Naive thymus-derived CD4-positive, alpha-beta T cell (primary cell): ENCODE results near the gene CALN1. TPM values are rescaled to one million over a fixed set of nuclear protein-coding genes. Genes with fewer than 3 reads are reported as not detected.
A peak's percentile ranks its signal among the peaks of the same experiment; 100 is the strongest.
"Not testable (repeated sequence)": the region's sequence is repeated elsewhere in the genome, so short reads cannot be mapped to it uniquely, and the experiment has no call there.

Source experiments
- ATAC-seq: fragments of 150-1000 bp; cut with Tn5 transposase; 2 replicates; pipeline ENCODE4 v1.10.0; 2021; ENCODE audit warnings: mild to moderate bottlenecking, moderate library complexity
- CTCF ChIA-PET: fragments of 350-600 bp; sonication (Branson Sonifier 250); formaldehyde crosslinking; loops from one replicate; lab custom pipeline; 2021; ENCODE audit warnings: antibody characterized with exemption; lab: Charles Lee
- POLR2A ChIA-PET: fragments of 350-600 bp; sonication (Branson Sonifier 250); formaldehyde crosslinking; loops from one replicate; lab custom pipeline; 2021; ENCODE audit warnings: antibody characterized with exemption, inconsistent platforms; lab: Charles Lee
- DNase-seq, 9 donors: peaks; one replicate each; pipeline versions ENCODE4 v3.0.0 to v3.0.0-alpha.2; 2020 to 2022; ENCODE audit warnings: mixed read lengths in 1 of 9
- H3K27ac ChIP-seq: one replicate; pipeline ENCODE4 v1.7.0; 2013; ENCODE audit warnings: mild to moderate bottlenecking, low read depth, low read length, moderate library complexity
- H3K27me3 ChIP-seq, 2 donors: one replicate each; pipeline ENCODE4 v1.7.0; 2013; ENCODE audit warnings: low read length in 2 of 2, mild to moderate bottlenecking in 2 of 2, moderate library complexity in 2 of 2; ENCODE audit not compliant: control insufficient read depth in 2 of 2, insufficient read depth in 2 of 2
- H3K36me3 ChIP-seq, 3 experiments: 1 replicate in 2 of 3; 2 replicates in 1 of 3; pipeline ENCODE4 v1.7.0; 2013; ENCODE audit warnings: low read length in 3 of 3, mild to moderate bottlenecking in 3 of 3, moderate library complexity in 1 of 3; ENCODE audit not compliant: insufficient read depth in 3 of 3, control insufficient read depth in 2 of 3
- H3K4me1 ChIP-seq, 2 donors: one replicate each; pipeline ENCODE4 v1.7.0; 2013; ENCODE audit warnings: low read length in 2 of 2, mild to moderate bottlenecking in 2 of 2, moderate library complexity in 1 of 2; ENCODE audit not compliant: control insufficient read depth in 2 of 2, insufficient read depth in 2 of 2
- H3K4me3 ChIP-seq: 2 replicates; pipeline ENCODE4 v1.7.0; 2013; ENCODE audit warnings: mild to moderate bottlenecking, low read length
- H3K9me3 ChIP-seq, 3 experiments: 1 replicate in 2 of 3; 2 replicates in 1 of 3; pipeline ENCODE4 v1.7.0; 2013; ENCODE audit warnings: low read length in 3 of 3; ENCODE audit not compliant: control insufficient read depth in 2 of 3
- H3K27ac Mint-ChIP-seq, 9 donors: one replicate each; pipeline ENCODE4 v1.8.0; 2020 to 2022; ENCODE audit warnings: mixed read lengths in 9 of 9, mild to moderate bottlenecking in 8 of 9, moderate library complexity in 5 of 9, inconsistent platforms in 2 of 9
- H3K27me3 Mint-ChIP-seq, 5 donors: one replicate each; pipeline ENCODE4 v1.8.0; 2021 to 2022; ENCODE audit warnings: mixed read lengths in 5 of 5, mild to moderate bottlenecking in 1 of 5
- H3K36me3 Mint-ChIP-seq, 5 donors: one replicate each; pipeline ENCODE4 v1.8.0; 2020 to 2022; ENCODE audit warnings: mixed read lengths in 5 of 5, mild to moderate bottlenecking in 3 of 5, inconsistent platforms in 1 of 5
- H3K4me1 Mint-ChIP-seq, 7 donors: one replicate each; pipeline ENCODE4 v1.8.0; 2020 to 2022; ENCODE audit warnings: mixed read lengths in 7 of 7, mild to moderate bottlenecking in 3 of 7, inconsistent platforms in 1 of 7
- H3K4me3 Mint-ChIP-seq, 10 donors: one replicate each; pipeline ENCODE4 v1.8.0; 2020 to 2022; ENCODE audit warnings: mild to moderate bottlenecking in 10 of 10, mixed read lengths in 10 of 10, moderate library complexity in 6 of 10, inconsistent platforms in 2 of 10
- H3K9me3 Mint-ChIP-seq, 11 donors: one replicate each; pipeline ENCODE4 v1.8.0; 2020 to 2022; ENCODE audit warnings: mixed read lengths in 11 of 11, mild to moderate bottlenecking in 4 of 11, inconsistent platforms in 1 of 11, moderate library complexity in 1 of 11
- intact Hi-C, 2 donors: fragments of 100-400 bp; cut with micrococcal nuclease; formaldehyde crosslinking; loops; one replicate each; pipeline ENCODE4 v1.15.1; 2023
- polyA plus RNA-seq, 2 donors: library from polyadenylated mRNA; unstranded; fragments of 300-500 nt; fragmentation: Illumina TruSeq; gene quantifications; one replicate each; pipeline ENCODE4 v1.2.3, GENCODE V29; 2021
- total RNA-seq, 6 experiments: library from RNA in 5 of 6; stranded (reverse) in 5 of 6; gene quantifications; 1 replicate in 5 of 6; 2 replicates in 1 of 6; pipeline ENCODE4 v1.2.3 and lab custom pipeline; 2021 to 2026

Gene CALN1
- total and polyA plus RNA-seq, 7 experiments from 2014 or later = 0.03 to 0.17 TPM; not detected in 5

GRCh38 chr7:71739520-71740173, 672.5 kb downstream of the CALN1 start:
- intact Hi-C loops = no loop called here
- no peaks in the 10 kb centered on the region for H3K36me3 Mint-ChIP-seq
- H3K27ac Mint-ChIP-seq = no peak overlapping the region
- no peak overlapping the region for H3K4me3 ChIP-seq
- H3K27me3 ChIP-seq = no peaks in the 10 kb centered on the region
- no peaks in the 10 kb centered on the region for H3K4me1 Mint-ChIP-seq
- no peaks in the 10 kb centered on the region for H3K27me3 Mint-ChIP-seq
- ChIA-PET POLR2A (no interaction called here), CTCF (no interaction called here)
- no peaks in the 10 kb centered on the region for H3K4me1 ChIP-seq
- no peaks in the 10 kb centered on the region for H3K36me3 ChIP-seq
- H3K27ac ChIP-seq = no peak overlapping the region
- H3K4me3 Mint-ChIP-seq = no peak overlapping the region
- ATAC-seq = no peak
- peaks cover 0 to 5% (median 0%) of the 10 kb centered on the region in 11 donors for H3K9me3 Mint-ChIP-seq
- DNase-seq = no peak
- H3K9me3 ChIP-seq = no peaks in the 10 kb centered on the region

GRCh38 chr7:71737931-71738540, 674.1 kb downstream of the CALN1 start:
- H3K36me3 ChIP-seq, H3K9me3 Mint-ChIP-seq, ATAC-seq, DNase-seq, H3K27me3 Mint-ChIP-seq, H3K27me3 ChIP-seq, H3K27ac Mint-ChIP-seq, intact Hi-C loops, H3K36me3 Mint-ChIP-seq, H3K4me3 ChIP-seq, H3K4me1 Mint-ChIP-seq, H3K4me1 ChIP-seq, H3K27ac ChIP-seq, H3K4me3 Mint-ChIP-seq, H3K9me3 ChIP-seq, POLR2A ChIA-PET, CTCF ChIA-PET: not testable (repeated sequence)

DNA sequence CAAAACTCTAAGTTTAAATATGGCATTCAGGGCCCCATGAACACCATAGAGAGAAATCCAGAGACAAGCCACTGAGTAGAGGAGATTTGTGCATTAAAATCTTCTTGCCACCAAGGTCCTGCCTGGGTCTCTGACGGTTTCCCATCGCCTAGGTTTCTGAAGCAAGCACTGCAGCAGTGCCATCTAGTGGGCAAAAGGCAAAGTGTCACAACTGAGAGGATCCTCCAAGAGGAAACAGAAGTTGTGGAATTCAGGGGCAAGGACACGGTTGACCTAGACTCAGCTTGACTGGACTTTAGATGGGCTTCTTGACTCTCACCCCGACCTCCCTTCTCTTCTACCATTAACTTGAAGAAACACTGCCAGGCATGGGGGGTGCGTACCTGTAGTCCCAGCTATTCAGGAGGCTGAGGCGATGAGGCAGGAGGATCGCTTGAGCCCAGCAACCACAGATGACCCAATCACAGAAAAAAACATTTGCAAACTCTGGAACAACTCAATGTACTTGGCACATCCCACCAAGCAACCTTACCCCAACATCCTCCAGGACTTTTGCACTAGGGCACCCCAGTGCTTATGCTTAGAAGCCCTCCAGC, 676.1 kb downstream of the CALN1 start:
- Mint-ChIP-seq H3K27me3 (peaks cover 0 to 14% (median 7%) of the 10 kb centered on the region in 5 donors), H3K4me1 (peaks cover 0 to 11% (median 5%) of the 10 kb centered on the region in 7 donors), H3K36me3 (no peaks in the 10 kb centered on the region), H3K4me3 (no peak overlapping the region), H3K27ac (no peak overlapping the region), H3K9me3 (peaks cover 0 to 2% (median 0%) of the 10 kb centered on the region in 11 donors)
- ATAC-seq = peak; percentile 38
- Histone ChIP-seq H3K4me3 (no peak overlapping the region), H3K9me3 (no peaks in the 10 kb centered on the region), H3K27me3 (no peaks in the 10 kb centered on the region), H3K27ac (no peak overlapping the region), H3K36me3 (no peaks in the 10 kb centered on the region), H3K4me1 (no peaks in the 10 kb centered on the region)
- DNase-seq = peak in 3 of 9 donors; percentile 14 to 27 (median 24)
- intact Hi-C loops = loop anchor here in 1 of 2 donors (1.0 kb wide), 1 partner anchor 907 kb away; no protein-coding TSS in a partner anchor
- ChIA-PET CTCF (no interaction called here), POLR2A (no interaction called here)

- Mint-ChIP-seq H3K27me3 (peaks cover 0 to 14% (median 7%) of the 10 kb centered on the region in 5 donors), H3K27ac (no peak overlapping the region), H3K4me1 (peaks cover 0 to 11% (median 5%) of the 10 kb centered on the region in 7 donors), H3K4me3 (peak overlapping the region in 1 of 10 donors; percentile 5), H3K36me3 (no peaks in the 10 kb centered on the region), H3K9me3 (peaks cover 0 to 4% (median 0%) of the 10 kb centered on the region in 11 donors)
- Histone ChIP-seq H3K27ac (no peak overlapping the region), H3K27me3 (no peaks in the 10 kb centered on the region), H3K4me1 (no peaks in the 10 kb centered on the region), H3K4me3 (no peak overlapping the region), H3K9me3 (no peaks in the 10 kb centered on the region), H3K36me3 (no peaks in the 10 kb centered on the region)
- intact Hi-C loops = loop anchor here in 1 of 2 donors (2.0 kb wide), 1 partner anchor 904 kb away; no protein-coding TSS in a partner anchor
- DNase-seq (peak in 7 of 9 donors; percentile 24 to 63 (median 34)), ATAC-seq (peak; percentile 36)
- ChIA-PET POLR2A (no interaction called here), CTCF (interaction anchor here (0.6 kb wide), 2 partner anchors 916 to 957 kb away, joined by 3 to 5 read pairs; no protein-coding TSS in a partner anchor)
These were observed 678.8 kb downstream of the CALN1 start for GRCh38 chr7:71733107-71733870.

DNA sequence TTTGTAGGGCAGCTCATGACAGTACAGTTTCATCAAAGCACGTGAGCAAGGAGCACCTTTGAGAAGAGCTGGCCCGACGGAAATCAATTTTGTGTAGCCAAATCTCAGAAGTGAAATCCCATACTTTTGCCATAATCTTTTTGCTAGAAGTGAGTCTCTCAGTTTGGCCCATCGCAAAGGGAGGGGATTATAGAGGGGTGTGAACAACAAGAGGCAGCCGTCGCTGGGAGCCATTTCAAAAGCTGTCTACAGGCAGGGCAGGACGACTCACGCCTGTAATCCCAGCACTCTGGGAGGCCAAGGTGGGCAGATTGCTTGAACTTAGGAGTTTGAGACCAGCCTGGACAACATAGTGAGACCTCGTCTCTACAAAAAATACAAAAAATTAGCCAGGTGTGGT, 680.4 kb downstream of the CALN1 start:
- H3K27ac ChIP-seq = no peak overlapping the region
- H3K9me3 Mint-ChIP-seq = peaks cover 0 to 9% (median 0%) of the 10 kb centered on the region in 11 donors
- H3K9me3 ChIP-seq = no peaks in the 10 kb centered on the region
- intact Hi-C loops = loop anchor here in 1 of 2 donors (2.0 kb wide), 1 partner anchor 903 kb away; no protein-coding TSS in a partner anchor
- H3K4me1 Mint-ChIP-seq = peaks cover 0 to 11% (median 5%) of the 10 kb centered on the region in 7 donors
- no peaks in the 10 kb centered on the region for H3K27me3 ChIP-seq
- H3K4me3 ChIP-seq = no peak overlapping the region
- POLR2A ChIA-PET = no interaction called here
- no peaks in the 10 kb centered on the region for H3K36me3 Mint-ChIP-seq
- no peak overlapping the region for H3K4me3 Mint-ChIP-seq
- no peak overlapping the region for H3K27ac Mint-ChIP-seq
- H3K4me1 ChIP-seq = no peaks in the 10 kb centered on the region
- no peak for ATAC-seq
- CTCF ChIA-PET = no interaction called here
- H3K36me3 ChIP-seq = no peaks in the 10 kb centered on the region
- H3K27me3 Mint-ChIP-seq = peaks cover 0 to 14% (median 7%) of the 10 kb centered on the region in 5 donors
- DNase-seq = no peak
